Subcutaneous adipose tissue (tissue), 4 donors: ENCODE data around the gene TMEM131L. TPM values are rescaled to one million over a fixed set of nuclear protein-coding genes. Genes with fewer than 3 reads are reported as not detected.

Experiments
- total RNA-seq, 4 donors: library from RNA; depleted of rRNA; stranded (reverse); fragments of >200 nt; gene quantifications; one replicate each; pipeline ENCODE4 v1.1.0, GENCODE V29; 2016
- TF ChIP-seq, protein P1 (sequence below): fragments of 450-650 bp; IDR thresholded peaks from one replicate; pipeline ENCODE4 v1.5.1; 2016; ENCODE audit warnings: low read depth, mild to moderate bottlenecking, control low read depth, antibody characterized with exemption, moderate library complexity

The TMEM131L gene
- total RNA-seq, 4 donors from 2014 or later = 24.7 to 43.5 (median 34.3) TPM

DNA sequence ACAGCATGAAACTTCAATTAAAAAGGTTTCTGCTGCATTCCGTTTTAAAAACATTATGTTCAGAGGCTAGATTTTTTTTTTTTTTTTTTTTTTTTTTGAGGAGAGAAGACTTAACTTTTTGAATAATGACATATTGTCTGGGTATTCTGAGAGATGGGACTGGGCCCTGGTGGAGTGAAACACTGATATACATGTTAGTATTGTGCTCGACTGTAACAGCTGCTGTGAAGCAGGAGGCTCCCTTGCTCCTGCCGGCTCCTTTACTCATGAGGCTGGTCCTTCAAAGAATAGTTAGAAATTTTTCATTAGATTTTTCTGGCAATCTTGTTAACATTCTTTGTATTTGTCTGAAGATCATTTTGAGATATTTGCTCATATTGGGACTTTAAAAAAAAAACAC, 73.3 kb downstream of the TMEM131L start:
- TF ChIP-seq, protein P1, sequence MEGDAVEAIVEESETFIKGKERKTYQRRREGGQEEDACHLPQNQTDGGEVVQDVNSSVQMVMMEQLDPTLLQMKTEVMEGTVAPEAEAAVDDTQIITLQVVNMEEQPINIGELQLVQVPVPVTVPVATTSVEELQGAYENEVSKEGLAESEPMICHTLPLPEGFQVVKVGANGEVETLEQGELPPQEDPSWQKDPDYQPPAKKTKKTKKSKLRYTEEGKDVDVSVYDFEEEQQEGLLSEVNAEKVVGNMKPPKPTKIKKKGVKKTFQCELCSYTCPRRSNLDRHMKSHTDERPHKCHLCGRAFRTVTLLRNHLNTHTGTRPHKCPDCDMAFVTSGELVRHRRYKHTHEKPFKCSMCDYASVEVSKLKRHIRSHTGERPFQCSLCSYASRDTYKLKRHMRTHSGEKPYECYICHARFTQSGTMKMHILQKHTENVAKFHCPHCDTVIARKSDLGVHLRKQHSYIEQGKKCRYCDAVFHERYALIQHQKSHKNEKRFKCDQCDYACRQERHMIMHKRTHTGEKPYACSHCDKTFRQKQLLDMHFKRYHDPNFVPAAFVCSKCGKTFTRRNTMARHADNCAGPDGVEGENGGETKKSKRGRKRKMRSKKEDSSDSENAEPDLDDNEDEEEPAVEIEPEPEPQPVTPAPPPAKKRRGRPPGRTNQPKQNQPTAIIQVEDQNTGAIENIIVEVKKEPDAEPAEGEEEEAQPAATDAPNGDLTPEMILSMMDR = no peak

DNA sequence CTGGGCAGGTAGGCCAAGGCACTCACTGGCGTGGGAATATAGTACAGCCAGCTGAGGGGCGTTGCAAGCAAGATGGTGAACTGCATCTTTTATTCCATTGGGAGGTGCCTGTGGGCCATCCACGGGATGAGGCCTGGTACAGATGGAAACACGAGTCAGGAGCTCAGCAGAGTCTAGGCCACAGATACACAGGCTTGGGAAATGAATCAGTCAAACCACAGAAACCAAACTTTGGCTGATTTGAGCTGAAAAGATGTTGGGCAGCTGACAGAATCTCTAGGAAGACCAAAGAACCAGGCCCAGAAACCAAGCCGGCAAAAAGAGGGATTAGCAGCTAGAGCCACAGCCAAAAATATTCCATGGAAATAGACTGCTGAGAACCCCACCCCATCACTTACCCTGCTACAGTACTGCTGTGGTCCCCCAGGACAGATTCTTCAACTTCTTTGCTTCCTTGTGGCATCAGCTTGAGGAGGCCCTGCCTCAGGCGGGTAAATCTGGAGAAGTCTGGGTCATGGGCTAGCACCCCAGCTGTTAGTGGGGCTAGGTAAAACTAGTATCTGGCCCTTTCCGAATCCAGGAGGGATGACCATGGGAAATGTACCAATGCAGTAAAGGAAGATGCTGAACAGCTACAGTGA, 75.4 kb downstream of the TMEM131L start:
- TF ChIP-seq, protein P1 = no peak

DNA sequence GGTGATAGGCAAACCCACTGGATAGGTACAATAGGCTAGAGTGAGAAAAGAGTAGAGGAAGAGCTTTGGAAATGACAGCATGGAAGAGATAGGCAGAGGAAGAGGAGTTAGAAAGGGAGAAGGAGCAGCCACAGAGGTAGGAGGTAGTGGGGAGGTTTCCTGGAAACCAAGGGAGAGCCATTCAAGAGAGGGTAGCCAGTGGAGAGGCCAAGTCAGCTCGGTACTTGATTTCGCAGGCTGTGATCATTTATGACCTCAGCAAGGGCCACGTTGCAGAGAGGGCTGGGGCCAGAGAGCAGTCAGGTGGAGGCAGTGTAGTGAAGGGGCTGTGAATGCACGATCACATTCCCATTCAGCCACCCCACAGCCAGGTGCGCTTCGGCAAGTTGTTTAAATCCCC, 76.0 kb downstream of the TMEM131L start:
- TF ChIP-seq, protein P1 = no peak

- TF ChIP-seq, protein P1 = no peak
Observed at GRCh38 chr4:153542834-153543233, 76.7 kb downstream of the TMEM131L start.

DNA sequence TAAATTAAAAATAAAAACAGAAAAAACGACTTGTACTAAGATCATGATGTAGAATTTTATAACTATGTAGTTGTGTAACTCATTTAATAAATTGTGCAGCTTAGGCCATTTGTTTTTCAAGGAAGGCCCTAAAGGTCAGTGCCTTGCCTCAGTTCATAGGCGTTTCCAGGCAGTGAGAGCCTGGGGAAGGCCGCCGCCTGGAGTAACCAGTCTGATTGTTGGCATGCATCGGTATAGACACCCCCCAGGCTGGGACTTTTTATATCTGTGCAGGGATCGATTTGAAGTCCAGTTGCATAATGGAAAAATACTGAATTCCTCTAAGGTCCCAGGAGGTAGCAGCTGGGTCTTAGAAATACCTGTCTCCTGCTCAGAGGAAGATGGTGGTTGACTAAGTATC, 77.2 kb downstream of the TMEM131L start:
- TF ChIP-seq, protein P1 = no peak

- TF ChIP-seq, protein P1 = no peak
Observed at GRCh38 chr4:153545822-153546221, 79.7 kb downstream of the TMEM131L start.

GRCh38 chr4:153546280-153546679, 80.1 kb downstream of the TMEM131L start:
- TF ChIP-seq, protein P1 = no peak
